Activated T-cell treated with anti-CD3 and anti-CD28 coated beads, Interleukin-2, amount 50 U/mL, for 4 hours (primary cell): ENCODE measurements around the gene DPP6. TPM values are rescaled to one million over a fixed set of nuclear protein-coding genes. Genes with fewer than 3 reads are reported as not detected.
A peak's percentile ranks its signal among the peaks of the same experiment; 100 is the strongest.
"Not testable (repeated sequence)": the region's sequence is repeated elsewhere in the genome, so short reads cannot be mapped to it uniquely, and the experiment has no call there.

Experiments
- ATAC-seq, 2 donors: fragments of 200-7000 bp; cut with Tn5 transposase; one replicate each; pipeline ENCODE4 v1.10.0; 2021
- DNase-seq: peaks from one replicate; pipeline ENCODE4 v3.0.0-alpha.2; 2020
- H3K27me3 Mint-ChIP-seq: one replicate; pipeline ENCODE4 v1.8.0; 2021; ENCODE audit warnings: low read depth, mixed read lengths
- H3K36me3 Mint-ChIP-seq: one replicate; pipeline ENCODE4 v1.8.0; 2022; ENCODE audit warnings: mixed read lengths; ENCODE audit not compliant: insufficient read depth
- H3K4me1 Mint-ChIP-seq: one replicate; pipeline ENCODE4 v1.8.0; 2021; ENCODE audit warnings: low read depth, mixed read lengths
- H3K4me3 Mint-ChIP-seq: one replicate; pipeline ENCODE4 v1.8.0; 2021; ENCODE audit warnings: mild to moderate bottlenecking, moderate library complexity, mixed read lengths
- H3K9me3 Mint-ChIP-seq: one replicate; pipeline ENCODE4 v1.8.0; 2021; ENCODE audit warnings: mixed read lengths
- total RNA-seq, 3 donors: library from RNA; stranded (reverse); gene quantifications; one replicate each; pipeline ENCODE4 v1.2.1, GENCODE V29; 2021

The DPP6 gene
- not detected for total RNA-seq

DNA sequence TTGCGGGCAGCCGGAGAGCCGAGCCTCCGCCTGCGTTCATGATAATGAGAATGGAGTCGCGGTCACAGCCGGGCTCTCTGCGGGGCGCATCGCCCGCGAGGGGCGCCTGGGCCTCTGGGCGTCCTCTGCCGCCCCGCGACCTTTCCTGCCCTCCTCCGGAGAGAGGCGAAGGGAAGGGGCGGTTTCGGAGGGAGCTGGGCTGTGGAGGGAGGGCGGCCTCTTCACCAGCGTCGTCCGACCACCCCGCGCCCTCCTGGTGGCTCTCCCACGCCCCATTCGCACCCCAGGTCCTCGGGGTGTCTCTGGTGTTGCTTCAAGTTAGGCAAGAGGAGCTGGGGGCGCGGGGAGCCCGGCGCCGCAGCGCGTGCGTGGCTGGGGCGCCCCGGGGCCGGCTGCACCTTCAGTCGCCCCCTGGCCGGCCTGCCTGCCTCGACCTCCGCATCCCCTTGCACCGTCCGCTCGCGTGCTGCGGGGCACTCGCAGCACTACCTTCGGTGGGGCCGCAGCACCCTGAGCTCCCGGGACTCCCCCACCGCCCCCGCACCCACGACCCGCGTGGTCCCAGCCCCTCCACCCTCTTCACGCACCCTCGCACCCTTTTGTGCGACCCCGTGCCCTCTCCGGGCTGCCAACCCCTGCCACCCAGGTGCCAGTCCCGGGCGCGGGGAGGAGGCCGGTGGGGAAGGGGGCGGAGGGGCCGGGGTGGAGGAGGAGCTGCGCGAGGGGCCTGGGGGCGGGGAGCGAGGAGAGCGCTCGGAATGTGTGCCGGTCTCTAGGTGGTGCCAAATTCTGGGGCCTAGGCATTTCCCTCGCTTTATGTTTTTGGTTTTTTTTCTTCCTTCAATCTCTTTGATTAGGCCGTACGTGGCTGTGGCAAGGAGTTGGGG is at the start of gene DPP6:
Gene DPP6, plus strand, starts transcription at position 756 of the 887 bp plus-strand sequence.
- H3K36me3 Mint-ChIP-seq, H3K9me3 Mint-ChIP-seq, ATAC-seq, H3K4me3 Mint-ChIP-seq, H3K4me1 Mint-ChIP-seq, DNase-seq: not testable (repeated sequence)
- H3K27me3 Mint-ChIP-seq, result peaks cover 14% of the 10 kb centered on the region

DNA sequence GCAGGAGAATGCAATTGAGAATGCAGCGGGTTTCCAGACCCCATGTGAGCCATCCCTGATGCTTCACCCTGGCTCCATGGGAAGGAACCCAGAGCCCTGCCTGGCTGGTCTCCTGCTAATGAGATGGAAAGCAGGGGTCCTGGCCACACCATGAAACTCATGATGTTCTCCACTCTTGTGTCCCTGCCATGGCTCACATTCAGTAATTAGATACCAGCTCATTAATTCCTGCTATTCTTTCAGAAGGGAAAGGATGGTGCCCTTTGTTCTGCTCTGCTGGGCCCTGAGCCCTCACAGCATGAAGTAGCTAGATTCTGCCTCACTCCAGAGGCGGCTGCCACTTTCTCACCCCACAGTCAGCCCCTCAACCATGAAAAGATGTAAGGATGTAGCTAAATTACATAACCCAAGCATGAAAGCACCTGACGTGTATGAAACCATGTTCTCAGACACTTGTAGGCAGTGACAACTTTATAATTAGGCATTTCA is 42.7 kb upstream of the DPP6 start:
- H3K9me3 Mint-ChIP-seq, H3K36me3 Mint-ChIP-seq, DNase-seq, H3K4me1 Mint-ChIP-seq, H3K4me3 Mint-ChIP-seq, H3K27me3 Mint-ChIP-seq, ATAC-seq: not testable (repeated sequence)

- H3K9me3 Mint-ChIP-seq, result peaks cover 10% of the 10 kb centered on the region
- not testable (repeated sequence) for DNase-seq, H3K27me3 Mint-ChIP-seq, ATAC-seq, H3K36me3 Mint-ChIP-seq, H3K4me1 Mint-ChIP-seq, H3K4me3 Mint-ChIP-seq
Measured at GRCh38 chr7:154010726-154011568, 41.3 kb upstream of the DPP6 start.

GRCh38 chr7:154012800-154013199 is 39.4 kb upstream of the DPP6 start:
- not testable (repeated sequence) for H3K36me3 Mint-ChIP-seq, ATAC-seq, DNase-seq, H3K27me3 Mint-ChIP-seq, H3K4me1 Mint-ChIP-seq, H3K4me3 Mint-ChIP-seq
- peaks cover 12% of the 10 kb centered on the region for H3K9me3 Mint-ChIP-seq

GRCh38 chr7:154015636-154016035 is 36.6 kb upstream of the DPP6 start:
- not testable (repeated sequence) for H3K36me3 Mint-ChIP-seq, H3K4me1 Mint-ChIP-seq, DNase-seq, H3K27me3 Mint-ChIP-seq, H3K4me3 Mint-ChIP-seq, ATAC-seq
- peaks cover 12% of the 10 kb centered on the region for H3K9me3 Mint-ChIP-seq

DNA sequence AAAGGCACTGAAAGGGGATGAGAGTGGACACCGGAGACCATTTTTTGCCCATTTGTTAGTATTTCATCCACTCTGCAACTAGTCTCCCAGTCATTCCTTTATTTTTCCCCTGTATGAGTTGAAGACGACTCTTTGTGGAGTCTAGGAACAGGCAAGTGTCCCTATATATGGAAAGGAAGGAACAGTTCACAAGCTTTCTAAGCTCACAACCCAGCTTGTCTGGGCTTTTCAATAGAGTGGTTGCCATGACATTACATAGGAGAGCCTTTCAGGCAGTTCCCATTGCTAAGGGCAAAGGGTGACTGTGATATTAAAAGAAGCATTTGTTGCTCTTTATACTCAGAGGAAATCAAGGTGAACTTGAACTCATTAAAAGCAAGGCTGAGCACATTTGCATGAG is 33.8 kb upstream of the DPP6 start:
- H3K4me1 Mint-ChIP-seq, ATAC-seq, H3K27me3 Mint-ChIP-seq, H3K36me3 Mint-ChIP-seq, H3K4me3 Mint-ChIP-seq, DNase-seq: not testable (repeated sequence)
- peaks cover 12% of the 10 kb centered on the region for H3K9me3 Mint-ChIP-seq

- ATAC-seq, H3K36me3 Mint-ChIP-seq, DNase-seq, H3K27me3 Mint-ChIP-seq, H3K4me1 Mint-ChIP-seq, H3K9me3 Mint-ChIP-seq, H3K4me3 Mint-ChIP-seq: not testable (repeated sequence)
Measured at GRCh38 chr7:154027805-154028204, 24.4 kb upstream of the DPP6 start.

DNA sequence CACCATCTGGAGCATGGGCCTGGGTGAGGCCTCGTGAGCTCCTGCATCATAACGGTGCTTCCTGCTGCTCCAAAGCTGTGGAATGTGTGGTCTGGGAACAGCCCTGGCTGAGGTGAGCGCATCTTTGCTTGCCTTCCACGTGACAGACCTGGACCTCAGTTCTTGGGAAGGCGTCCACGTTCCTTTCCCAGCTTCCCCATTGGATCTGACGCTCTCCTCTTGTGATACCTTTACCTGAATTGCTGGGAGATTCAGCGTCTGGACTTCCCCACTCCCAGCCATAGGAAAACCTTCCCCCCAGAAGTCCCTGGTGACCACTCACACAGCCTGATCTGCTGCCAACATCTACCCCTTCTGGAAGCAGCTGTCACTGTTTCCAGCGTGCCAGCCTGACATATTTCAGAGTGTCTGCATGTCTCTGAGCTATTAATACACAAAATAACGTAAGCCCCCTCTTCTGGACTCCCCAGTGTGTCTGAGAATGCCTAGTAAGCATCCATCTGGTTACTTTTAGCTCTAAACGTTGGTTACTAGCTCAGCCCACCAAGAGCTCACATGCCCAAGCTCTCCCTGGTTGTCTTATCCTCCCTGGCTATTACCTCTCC is 21.6 kb upstream of the DPP6 start:
- not testable (repeated sequence) for DNase-seq, H3K36me3 Mint-ChIP-seq, H3K27me3 Mint-ChIP-seq, ATAC-seq, H3K9me3 Mint-ChIP-seq, H3K4me1 Mint-ChIP-seq, H3K4me3 Mint-ChIP-seq

DNA sequence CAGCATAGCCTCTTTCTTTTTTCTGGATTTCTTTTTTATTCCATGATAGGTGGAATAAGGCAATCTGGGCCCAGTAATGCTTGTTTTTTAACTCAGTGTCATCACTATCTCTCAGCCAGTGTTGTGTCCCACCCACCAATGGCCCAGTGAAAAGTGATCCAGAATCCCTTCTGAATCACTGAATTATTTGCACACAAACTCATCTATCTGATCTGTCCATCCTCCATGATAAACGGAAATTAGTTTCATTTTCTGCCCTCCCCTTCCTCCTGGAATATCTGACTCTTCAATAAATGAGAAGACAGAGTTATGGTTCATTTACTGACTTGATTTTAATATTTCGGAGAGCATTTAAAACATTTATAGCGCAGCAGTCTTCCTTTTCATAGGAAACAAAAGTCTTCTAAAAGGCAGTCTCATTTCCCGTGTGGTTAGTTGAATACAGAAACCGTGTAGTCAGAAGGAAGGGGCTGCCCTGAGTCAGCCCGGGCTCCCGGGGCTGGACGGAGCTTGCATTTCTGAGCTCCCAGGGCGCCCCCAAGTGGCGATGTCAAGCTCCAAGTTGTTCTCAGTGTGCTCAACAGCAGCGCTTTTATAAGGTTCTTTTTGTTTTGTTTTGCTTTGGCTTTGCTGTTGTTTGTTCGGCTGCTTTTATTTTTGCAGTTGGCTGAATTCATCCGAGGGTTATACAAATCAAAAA is 12.6 kb upstream of the DPP6 start:
- DNase-seq, result not testable (repeated sequence)

GRCh38 chr7:154050394-154050793 is 1.8 kb upstream of the DPP6 start:
- H3K36me3 Mint-ChIP-seq, H3K4me3 Mint-ChIP-seq, H3K9me3 Mint-ChIP-seq, ATAC-seq, H3K4me1 Mint-ChIP-seq, DNase-seq: not testable (repeated sequence)
- H3K27me3 Mint-ChIP-seq, result peaks cover 14% of the 10 kb centered on the region

More for the DNA sequence above, 12.6 kb upstream of the DPP6 start:
- H3K36me3 Mint-ChIP-seq, H3K4me3 Mint-ChIP-seq, H3K9me3 Mint-ChIP-seq, H3K4me1 Mint-ChIP-seq, H3K27me3 Mint-ChIP-seq: not testable (repeated sequence)
- ATAC-seq, result peak; percentile 99

DNA sequence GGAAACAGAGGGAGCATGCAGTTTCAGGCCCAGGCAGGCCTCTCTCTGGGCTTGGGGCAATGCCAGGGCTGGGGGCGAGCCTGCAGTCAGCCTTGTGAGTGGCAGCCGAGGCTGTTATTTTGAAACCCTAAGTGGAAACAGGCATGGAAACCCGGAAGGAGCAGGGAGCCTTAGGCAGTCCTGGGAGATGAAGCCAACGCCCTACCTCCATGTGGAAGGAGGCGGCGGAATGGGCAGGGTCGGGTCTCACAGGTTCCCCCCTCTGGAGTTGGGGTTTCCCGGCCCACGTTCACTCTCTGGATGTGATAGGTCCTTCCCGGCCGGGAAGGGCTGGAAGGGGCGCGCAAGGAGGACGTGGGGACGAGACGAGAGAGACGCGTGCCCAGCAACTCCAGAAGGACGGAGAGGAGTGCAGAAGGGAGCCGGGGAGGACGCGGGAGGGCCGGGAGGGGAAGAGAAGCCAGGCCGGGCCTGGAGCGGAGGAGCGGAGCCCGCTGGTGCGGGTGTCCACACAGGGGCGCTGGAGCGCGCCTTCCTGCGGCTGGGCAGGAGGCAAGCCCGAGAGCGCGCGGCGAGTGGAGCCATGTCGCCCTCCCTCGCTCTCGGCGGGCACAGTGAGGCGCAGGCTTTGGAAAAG is 1.1 kb upstream of the DPP6 start:
- DNase-seq, H3K4me3 Mint-ChIP-seq, H3K9me3 Mint-ChIP-seq, H3K4me1 Mint-ChIP-seq, H3K36me3 Mint-ChIP-seq: not testable (repeated sequence)
- ATAC-seq, result peak; percentile 80 to 85
- peaks cover 14% of the 10 kb centered on the region for H3K27me3 Mint-ChIP-seq

- H3K27me3 Mint-ChIP-seq, result peaks cover 14% of the 10 kb centered on the region
Measured at GRCh38 chr7:154052530-154053252, 493 bp downstream of the DPP6 start.

More at GRCh38 chr7:154052530-154053252, 493 bp downstream of the DPP6 start:
- H3K36me3 Mint-ChIP-seq, ATAC-seq, H3K4me3 Mint-ChIP-seq, H3K9me3 Mint-ChIP-seq, DNase-seq, H3K4me1 Mint-ChIP-seq: not testable (repeated sequence)
